ENCODE results near the gene RBM15. TPM values are rescaled to one million over a fixed set of nuclear protein-coding genes. Genes with fewer than 3 reads are reported as not detected.
A peak's percentile ranks its signal among the peaks of the same experiment; 100 is the strongest.

RBM15 gene
- total and polyA plus RNA-seq, 2 of the 13 experiments (the other 11 are each of a cell fraction or from before 2014, with no cell fraction given) = 13.5 to 36.4 TPM

- TF ChIP-seq ZNF276 (CRISPR knock-in tag; IDR thresholded peaks at IDR 0.05; ENCODE audit: low read depth) (no peak), SAFB2 (CRISPR knock-in tag; IDR thresholded peaks at IDR 0.05; ENCODE audit: borderline replicate concordance, low read depth) (no peak), SALL2 (CRISPR knock-in tag; IDR thresholded peaks at IDR 0.05) (no peak), MYNN (CRISPR knock-in tag; IDR thresholded peaks at IDR 0.05; ENCODE audit: low read depth) (no peak)
- TF ChIP-seq, protein P1, sequence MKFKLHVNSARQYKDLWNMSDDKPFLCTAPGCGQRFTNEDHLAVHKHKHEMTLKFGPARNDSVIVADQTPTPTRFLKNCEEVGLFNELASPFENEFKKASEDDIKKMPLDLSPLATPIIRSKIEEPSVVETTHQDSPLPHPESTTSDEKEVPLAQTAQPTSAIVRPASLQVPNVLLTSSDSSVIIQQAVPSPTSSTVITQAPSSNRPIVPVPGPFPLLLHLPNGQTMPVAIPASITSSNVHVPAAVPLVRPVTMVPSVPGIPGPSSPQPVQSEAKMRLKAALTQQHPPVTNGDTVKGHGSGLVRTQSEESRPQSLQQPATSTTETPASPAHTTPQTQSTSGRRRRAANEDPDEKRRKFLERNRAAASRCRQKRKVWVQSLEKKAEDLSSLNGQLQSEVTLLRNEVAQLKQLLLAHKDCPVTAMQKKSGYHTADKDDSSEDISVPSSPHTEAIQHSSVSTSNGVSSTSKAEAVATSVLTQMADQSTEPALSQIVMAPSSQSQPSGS (CRISPR knock-in tag; IDR thresholded peaks at IDR 0.05) = no peak
Measured at GRCh38 chr1:110337704-110338308, 1.4 kb upstream of the RBM15 start (continued).

GRCh38 chr1:110338309-110338885 lies 780 bp upstream of the RBM15 start:
- Histone ChIP-seq H3K9ac (ENCODE audit: insufficient read depth, low read depth, low read length) (peak overlapping the region; percentile 97), H3K27ac (ENCODE audit: extremely low read length, insufficient read depth, low read length) (peak overlapping the region; percentile 100), H3K27me3 (ENCODE audit: control insufficient read depth in 1 of 2, insufficient read depth in 2 of 2, low read length in 2 of 2) (no peaks in the 10 kb centered on the region; a peak in 1 of 5 replicates), H4K20me1 (ENCODE audit: insufficient read depth, low read length) (peaks cover 35% of the 10 kb centered on the region), H3K36me3 (replicated peaks in 1 of 2; ENCODE audit: control insufficient read depth in 1 of 2, insufficient read depth in 2 of 2, low read length in 2 of 2) (peaks cover 4 to 15% of the 10 kb centered on the region in 2 experiments; a peak in 4 of 5 replicates), H3K4me3 (replicated peaks in 1 of 3; ENCODE audit: insufficient read depth in 1 of 3, low read depth in 2 of 3, low read length in 3 of 3) (peak overlapping the region; percentile 55 to 91 (median 86)), H3K9me3 (ENCODE audit: low read length) (no peaks in the 10 kb centered on the region), H3K4me2 (ENCODE audit: low read depth, low read length) (peak overlapping the region; percentile 94), H3K79me2 (ENCODE audit: insufficient read depth, low read length) (peaks cover 49% of the 10 kb centered on the region), H3K4me1 (ENCODE audit: insufficient read depth, low read length) (peaks cover 70% of the 10 kb centered on the region), H2AFZ (ENCODE audit: low read length) (peak overlapping the region; percentile 63)
- FAIRE-seq (no peak), ATAC-seq (peak; percentile 79), DNase-seq (ENCODE audit: low spot score) (peak; percentile 87)
- WGBS (ENCODE audit: low lambda C conversion rate) = 0% methylated on average over 7 of the region's 57 CpGs
- CTCF ChIA-PET (ENCODE audit: low intra/inter-chr PET ratio, low total read pairs) = interaction anchor here (1.0 kb wide), 1 partner anchor 69 kb away, joined by 3 read pairs; the partner anchor contains the start of gene LAMTOR5
- POLR2A ChIA-PET = interaction anchor here (0.7 to 3.9 kb wide), 19 partner anchors 10 to 1238 kb away, joined by 3 to 30 read pairs (median 8); partner anchors contain the start of genes KCNC4, LAMTOR5 and STRIP1
- in situ Hi-C loops (cut with HindIII; ENCODE audit: extremely low pct_ligation_motif_present, low pct_unique_long_range_greater_than_20kb) = no loop called here
- BruUV-seq (replicated peaks) = no TSS peak
- intact Hi-C loops (cut with micrococcal nuclease; ENCODE audit: unreplicated experiment) = loop anchor here (2.0 to 5.0 kb wide), 2 partner anchors 54 to 68 kb away; partner anchors contain the start of genes LAMTOR5 and SLC16A4
- 0 out of 2 replicates have a peak, but pooled peaks have one; percentile 12 for TF ChIP-seq ZNF264 (CRISPR knock-in tag; IDR thresholded peaks at IDR 0.05)
- TF ChIP-seq PLSCR1 (CRISPR knock-in tag; IDR thresholded peaks at IDR 0.05; ENCODE audit: borderline replicate concordance) = no peak; the same call in 1 of the 2 replicates
- 0 out of 2 replicates have a peak, but pooled peaks have one; percentile 8 for TF ChIP-seq JUN (CRISPR knock-in tag; IDR thresholded peaks at IDR 0.05)
- peak; percentile 76; the same call in 1 of the 2 replicates for TF ChIP-seq MEIS1 (CRISPR knock-in tag; IDR thresholded peaks at IDR 0.05; ENCODE audit: borderline replicate concordance)
- peak; percentile 67; the same call in 1 of the 2 replicates for TF ChIP-seq ZSCAN20 (CRISPR knock-in tag; IDR thresholded peaks at IDR 0.05; ENCODE audit: borderline replicate concordance)
- 0 out of 2 replicates have a peak, but pooled peaks have one; percentile 92 for TF ChIP-seq ZNF589 (CRISPR knock-in tag; conservative IDR thresholded peaks at IDR 0.05)
- TF ChIP-seq, protein P2, sequence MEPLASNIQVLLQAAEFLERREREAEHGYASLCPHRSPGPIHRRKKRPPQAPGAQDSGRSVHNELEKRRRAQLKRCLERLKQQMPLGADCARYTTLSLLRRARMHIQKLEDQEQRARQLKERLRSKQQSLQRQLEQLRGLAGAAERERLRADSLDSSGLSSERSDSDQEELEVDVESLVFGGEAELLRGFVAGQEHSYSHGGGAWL (CRISPR knock-in tag; IDR thresholded peaks at IDR 0.05) = peak; percentile 82; the same call in 1 of the 2 replicates
- no peak for TF ChIP-seq SATB2 (CRISPR knock-in tag; IDR thresholded peaks at IDR 0.05)
- TF ChIP-seq ZFY (CRISPR knock-in tag; IDR thresholded peaks at IDR 0.05) = peak; percentile 66
- peak; percentile 73 for TF ChIP-seq THAP11 (CRISPR knock-in tag; IDR thresholded peaks at IDR 0.05)
- peak; percentile 61; the same call in 1 of the 2 replicates for TF ChIP-seq ZFP90 (CRISPR knock-in tag; IDR thresholded peaks at IDR 0.05; ENCODE audit: borderline replicate concordance)
- no peak for TF ChIP-seq MAF1 (CRISPR knock-in tag; IDR thresholded peaks at IDR 0.05; ENCODE audit: borderline replicate concordance)

Data from HepG2 (cell line).